Tibial nerve (tissue), 4 donors: ENCODE data around the gene SAMD3. TPM values are rescaled to one million over a fixed set of nuclear protein-coding genes. Genes with fewer than 3 reads are reported as not detected.
"Not testable (repeated sequence)": the region's sequence is repeated elsewhere in the genome, so short reads cannot be mapped to it uniquely, and the experiment has no call there.

Experiments used
- DNase-seq, 2 donors: peaks; one replicate each; pipeline ENCODE4 v3.0.0-alpha.2; 2019; ENCODE audit warnings: low spot score in 2 of 2
- H3K27ac ChIP-seq, 4 donors: fragments of 200-600 bp; sonication (generic) in 3 of 4; one replicate each; pipeline ENCODE4 v1.5.1; 2017 to 2019; ENCODE audit warnings: mild to moderate bottlenecking in 1 of 4
- H3K27me3 ChIP-seq, 2 donors: fragments of 200-600 bp; sonication (generic) in 1 of 2; one replicate each; pipeline versions ENCODE4 v1.5.1 to v1.6.0; 2017 to 2019
- H3K36me3 ChIP-seq, 3 donors: fragments of 200-600 bp; sonication (generic); one replicate each; pipeline ENCODE4 v1.5.1; 2018 to 2019
- H3K4me1 ChIP-seq, 4 donors: fragments of 200-600 bp; sonication (generic) in 3 of 4; one replicate each; pipeline ENCODE4 v1.5.1; 2017 to 2019
- H3K4me3 ChIP-seq, 4 donors: fragments of 200-600 bp; sonication (generic) in 3 of 4; one replicate each; pipeline ENCODE4 v1.5.1; 2017 to 2019; ENCODE audit warnings: mild to moderate bottlenecking in 1 of 4, moderate library complexity in 1 of 4
- H3K9me3 ChIP-seq, 4 donors: fragments of 200-600 bp; sonication (generic) in 3 of 4; one replicate each; pipeline ENCODE4 v1.5.1; 2017 to 2019
- CTCF ChIP-seq, 5 experiments: fragments of 200-600 bp in 3 of 5; fragments of 450-650 bp in 2 of 5; sonication (generic) in 3 of 5; IDR thresholded peaks; one replicate each; pipeline ENCODE4 v1.5.1; 2016 to 2019; ENCODE audit warnings: antibody characterized with exemption in 5 of 5, mild to moderate bottlenecking in 3 of 5, moderate library complexity in 2 of 5
- EP300 ChIP-seq, 2 donors: sonication (generic); formaldehyde crosslinking; IDR thresholded peaks; one replicate each; pipeline ENCODE4 v1.6.1; 2017; ENCODE audit warnings: antibody characterized with exemption in 2 of 2, mild to moderate bottlenecking in 1 of 2
- POLR2A ChIP-seq, 2 donors: fragments of 450-650 bp; IDR thresholded peaks; one replicate each; pipeline ENCODE4 v1.6.1; 2017; ENCODE audit warnings: antibody characterized with exemption in 2 of 2, mild to moderate bottlenecking in 2 of 2, moderate library complexity in 2 of 2
- WGBS, 2 donors: methylation state at CpG; one replicate each; pipeline ENCODE4 v1.1.5; 2018; 5-methylcytosine and 5-hydroxymethylcytosine counted together
- total RNA-seq, 4 donors: library from RNA; depleted of rRNA; stranded (reverse); fragments of >200 nt; gene quantifications; one replicate each; pipeline ENCODE4 v1.1.0, GENCODE V29; 2016

The SAMD3 gene
- total RNA-seq, 4 donors from 2014 or later, result 0.44 to 4.0 (median 1.4) TPM

GRCh38 chr6:130183271-130184222 lies 39.2 kb downstream of the SAMD3 start:
- no peak for DNase-seq
- Histone ChIP-seq H3K27me3 (no peaks in the 10 kb centered on the region), H3K9me3 (no peaks in the 10 kb centered on the region), H3K27ac (no peak overlapping the region), H3K4me3 (no peak overlapping the region), H3K4me1 (no peaks in the 10 kb centered on the region), H3K36me3 (no peaks in the 10 kb centered on the region)
- 86% methylated on average over 9 of the region's 9 CpGs for WGBS, 2 donors
- TF ChIP-seq POLR2A (IDR thresholded peaks at IDR 0.05), result no peak

- no peaks in the 10 kb centered on the region for H3K36me3 ChIP-seq
- TF ChIP-seq POLR2A (IDR thresholded peaks at IDR 0.05) (no peak), EP300 (IDR thresholded peaks at IDR 0.05) (no peak), CTCF (IDR thresholded peaks at IDR 0.05) (no peak)
- H3K27me3 ChIP-seq, result no peaks in the 10 kb centered on the region
- H3K4me1 ChIP-seq, result no peaks in the 10 kb centered on the region
- no peak for DNase-seq
- H3K27ac ChIP-seq, result no peak overlapping the region
- H3K9me3 ChIP-seq, result no peaks in the 10 kb centered on the region
- H3K4me3 ChIP-seq, result no peak overlapping the region
These were observed 40.3 kb downstream of the SAMD3 start for GRCh38 chr6:130182466-130182865.

- H3K27me3 ChIP-seq, result no peaks in the 10 kb centered on the region
- no peak overlapping the region for H3K4me3 ChIP-seq
- TF ChIP-seq POLR2A (IDR thresholded peaks at IDR 0.05), result no peak
- no peak for TF ChIP-seq CTCF (IDR thresholded peaks at IDR 0.05)
- no peak for TF ChIP-seq EP300 (IDR thresholded peaks at IDR 0.05)
- H3K27ac ChIP-seq, result no peak overlapping the region
- H3K36me3 ChIP-seq, result no peaks in the 10 kb centered on the region
- H3K4me1 ChIP-seq, result no peaks in the 10 kb centered on the region
- DNase-seq, result no peak
- H3K9me3 ChIP-seq, result no peaks in the 10 kb centered on the region
- WGBS, 2 donors, result 93 to 96% methylated on average over 1 of the region's 1 CpG
These were observed 44.1 kb downstream of the SAMD3 start for GRCh38 chr6:130178692-130179091.

- Histone ChIP-seq H3K9me3 (peaks cover 0 to 13% (median 0%) of the 10 kb centered on the region in 4 donors), H3K4me1 (no peaks in the 10 kb centered on the region), H3K27ac (no peak overlapping the region), H3K4me3 (no peak overlapping the region), H3K36me3 (no peaks in the 10 kb centered on the region), H3K27me3 (no peaks in the 10 kb centered on the region)
- 89% methylated on average over 1 of the region's 1 CpG for WGBS, 2 donors
- no peak for DNase-seq
- TF ChIP-seq EP300 (IDR thresholded peaks at IDR 0.05) (no peak), POLR2A (IDR thresholded peaks at IDR 0.05) (no peak), CTCF (IDR thresholded peaks at IDR 0.05) (no peak)
These were observed 46.4 kb downstream of the SAMD3 start for GRCh38 chr6:130176378-130176777.

- DNase-seq, H3K4me1 ChIP-seq, H3K27ac ChIP-seq, H3K36me3 ChIP-seq, H3K4me3 ChIP-seq, H3K27me3 ChIP-seq: not testable (repeated sequence)
- 79 to 87% methylated on average over 3 to 4 of the region's 4 CpGs for WGBS, 2 donors
- H3K9me3 ChIP-seq, result peaks cover 0 to 17% (median 0%) of the 10 kb centered on the region in 4 donors
These were observed 49.3 kb downstream of the SAMD3 start for GRCh38 chr6:130173377-130174004.

- not testable (repeated sequence) for H3K4me3 ChIP-seq, H3K27me3 ChIP-seq, H3K4me1 ChIP-seq, H3K27ac ChIP-seq, H3K36me3 ChIP-seq, DNase-seq
- peaks cover 0 to 17% (median 0%) of the 10 kb centered on the region in 4 donors for H3K9me3 ChIP-seq
- 88 to 93% methylated on average over 4 of the region's 4 CpGs for WGBS, 2 donors
These were observed 52.6 kb downstream of the SAMD3 start for GRCh38 chr6:130170160-130170559.
